Activated T-helper 17 cell treated with anti-CD3 and anti-CD28 coated beads, Interleukin-2, amount 50 U/mL, for 72 hours (primary cell): ENCODE data around the gene NUTM2D. TPM values are rescaled to one million over a fixed set of nuclear protein-coding genes. Genes with fewer than 3 reads are reported as not detected.
"Not testable (repeated sequence)": the region's sequence is repeated elsewhere in the genome, so short reads cannot be mapped to it uniquely, and the experiment has no call there.

ENCODE experiments used
- ATAC-seq: fragments of 150-1000 bp; cut with Tn5 transposase; replicated peaks from 2 replicates; pipeline ENCODE4 v1.10.0; 2021; ENCODE audit warnings: mild to moderate bottlenecking, moderate library complexity
- H3K27ac Mint-ChIP-seq: one replicate; pipeline ENCODE4 v1.8.0; 2022; ENCODE audit warnings: mixed read lengths
- H3K27me3 Mint-ChIP-seq: one replicate; pipeline ENCODE4 v1.8.0; 2022; ENCODE audit warnings: mixed read lengths
- H3K36me3 Mint-ChIP-seq: one replicate; pipeline ENCODE4 v1.8.0; 2022; ENCODE audit warnings: low read depth, mild to moderate bottlenecking, mixed read lengths
- H3K4me1 Mint-ChIP-seq: one replicate; pipeline ENCODE4 v1.8.0; 2022; ENCODE audit warnings: mixed read lengths
- H3K4me3 Mint-ChIP-seq: one replicate; pipeline ENCODE4 v1.8.0; 2022; ENCODE audit warnings: mild to moderate bottlenecking, mixed read lengths
- H3K9me3 Mint-ChIP-seq: one replicate; pipeline ENCODE4 v1.8.0; 2022; ENCODE audit warnings: mixed read lengths
- total RNA-seq, 2 donors: library from RNA; stranded (reverse); gene quantifications; one replicate each; pipeline ENCODE4 v1.2.3, GENCODE V29; 2022

The NUTM2D gene
- total RNA-seq, 2 donors from 2014 or later: 0.37 to 0.50 TPM

GRCh38 chr10:87413921-87414320 lies 56.4 kb downstream of the NUTM2D start:
- peaks cover 16% of the 10 kb centered on the region for H3K27me3 Mint-ChIP-seq
- H3K9me3 Mint-ChIP-seq, H3K4me1 Mint-ChIP-seq, H3K4me3 Mint-ChIP-seq, H3K36me3 Mint-ChIP-seq, H3K27ac Mint-ChIP-seq, ATAC-seq: not testable (repeated sequence)

Other genes with a start within 250 kb of the NUTM2D start
- under 1 TPM; 0.34 to 0.50 TPM for gene NUTM2A, start 132.3 kb upstream of the NUTM2D start, total RNA-seq
- 10 to 100 TPM in 1 of 2 donors, 1 to 10 TPM in 1; 8.9 to 10.8 TPM for gene MINPP1, start 147.1 kb downstream of the NUTM2D start, total RNA-seq